Activated naive CD4-positive, alpha-beta T cell treated with anti-CD3 and anti-CD28 coated beads, Interleukin-2, amount 10 ng/mL, durations not matched to agents 7 days and 5 days (primary cell): ENCODE data around the gene COBLL1.

Experiments
- CTCF ChIA-PET: fragments of 350-600 bp; sonication (Branson Sonifier 250); formaldehyde crosslinking; loops from one replicate; lab custom pipeline; 2021; ENCODE audit warnings: antibody characterized with exemption; lab: Charles Lee
- DNase-seq: peaks from one replicate; pipeline ENCODE4 v3.0.0-alpha.2; 2020
- H3K27ac Mint-ChIP-seq: one replicate; pipeline ENCODE4 v1.8.0; 2021; ENCODE audit warnings: mild to moderate bottlenecking, moderate library complexity, mixed read lengths
- H3K27me3 Mint-ChIP-seq: one replicate; pipeline ENCODE4 v1.8.0; 2021; ENCODE audit warnings: mild to moderate bottlenecking, mixed read lengths
- H3K36me3 Mint-ChIP-seq: one replicate; pipeline ENCODE4 v1.8.0; 2021; ENCODE audit warnings: mixed read lengths
- H3K4me1 Mint-ChIP-seq: one replicate; pipeline ENCODE4 v1.8.0; 2021; ENCODE audit warnings: mixed read lengths
- H3K4me3 Mint-ChIP-seq: one replicate; pipeline ENCODE4 v1.8.0; 2021; ENCODE audit warnings: mild to moderate bottlenecking, moderate library complexity, mixed read lengths
- H3K9me3 Mint-ChIP-seq: one replicate; pipeline ENCODE4 v1.8.0; 2021; ENCODE audit warnings: mixed read lengths

Gene COBLL1

GRCh38 chr2:164841719-164842623 lies at the start of gene COBLL1:
TSS of gene COBLL1 (minus strand) at chr2:164841823. CDS start at chr2:164841196, 627 bp downstream.
- peaks cover 45% of the 10 kb centered on the region for H3K27me3 Mint-ChIP-seq

GRCh38 chr2:164890544-164890943 lies 48.9 kb upstream of the COBLL1 start:
- Mint-ChIP-seq H3K4me3 (no peak overlapping the region), H3K27ac (no peak overlapping the region), H3K36me3 (no peaks in the 10 kb centered on the region), H3K9me3 (no peaks in the 10 kb centered on the region), H3K27me3 (no peaks in the 10 kb centered on the region), H3K4me1 (no peaks in the 10 kb centered on the region)
- DNase-seq, result no peak
- CTCF ChIA-PET, result interaction anchor here (0.7 to 1.4 kb wide), 2 partner anchors 13 to 19 kb away, joined by 3 read pairs; no protein-coding TSS in a partner anchor

More at GRCh38 chr2:164841719-164842623, at the start of gene COBLL1:
- peak within 1 kb of the TSS; percentile 55 for H3K27ac Mint-ChIP-seq
- peak; percentile 51 for DNase-seq
- H3K36me3 Mint-ChIP-seq, result no peaks in the 10 kb centered on the region
- CTCF ChIA-PET, result interaction anchor here (0.6 to 1.8 kb wide), 8 partner anchors 10 to 1345 kb away, joined by 3 to 7 read pairs (median 3); no protein-coding TSS in a partner anchor
- peak within 1 kb of the TSS; percentile 64 for H3K4me3 Mint-ChIP-seq
- no peaks in the 10 kb centered on the region for H3K9me3 Mint-ChIP-seq
- peaks cover 9% of the 10 kb centered on the region for H3K4me1 Mint-ChIP-seq

GRCh38 chr2:164888592-164888991 lies 47.0 kb upstream of the COBLL1 start:
- Mint-ChIP-seq H3K4me1 (no peaks in the 10 kb centered on the region), H3K27ac (no peak overlapping the region), H3K27me3 (no peaks in the 10 kb centered on the region), H3K4me3 (no peak overlapping the region), H3K9me3 (no peaks in the 10 kb centered on the region), H3K36me3 (no peaks in the 10 kb centered on the region)
- CTCF ChIA-PET, result no interaction called here
- DNase-seq, result no peak

- Mint-ChIP-seq H3K4me3 (no peak overlapping the region), H3K9me3 (no peaks in the 10 kb centered on the region), H3K4me1 (no peaks in the 10 kb centered on the region), H3K36me3 (no peaks in the 10 kb centered on the region), H3K27ac (no peak overlapping the region), H3K27me3 (no peaks in the 10 kb centered on the region)
- no peak for DNase-seq
- CTCF ChIA-PET, result no interaction called here
Measured at GRCh38 chr2:164887434-164888144, 46.0 kb upstream of the COBLL1 start.

GRCh38 chr2:164882276-164882675 lies 40.7 kb upstream of the COBLL1 start:
- DNase-seq, result no peak
- Mint-ChIP-seq H3K4me3 (no peak overlapping the region), H3K27me3 (no peaks in the 10 kb centered on the region), H3K4me1 (no peaks in the 10 kb centered on the region), H3K36me3 (no peaks in the 10 kb centered on the region), H3K27ac (no peak overlapping the region), H3K9me3 (no peaks in the 10 kb centered on the region)
- CTCF ChIA-PET, result no interaction called here

GRCh38 chr2:164881524-164881923 lies 39.9 kb upstream of the COBLL1 start:
- CTCF ChIA-PET, result interaction anchor here (1.5 kb wide), 1 partner anchor 29 kb away, joined by 3 read pairs; no protein-coding TSS in a partner anchor
- H3K27ac Mint-ChIP-seq, result no peak overlapping the region
- no peaks in the 10 kb centered on the region for H3K27me3 Mint-ChIP-seq
- no peaks in the 10 kb centered on the region for H3K9me3 Mint-ChIP-seq
- DNase-seq, result no peak
- H3K36me3 Mint-ChIP-seq, result no peaks in the 10 kb centered on the region
- no peak overlapping the region for H3K4me3 Mint-ChIP-seq
- H3K4me1 Mint-ChIP-seq, result no peaks in the 10 kb centered on the region

- CTCF ChIA-PET, result interaction anchor here (1.3 to 1.5 kb wide), 2 partner anchors 19 to 30 kb away, joined by 3 read pairs; no protein-coding TSS in a partner anchor
- no peak for DNase-seq
- H3K4me3 Mint-ChIP-seq, result no peak overlapping the region
- H3K9me3 Mint-ChIP-seq, result no peaks in the 10 kb centered on the region
- H3K27ac Mint-ChIP-seq, result no peak overlapping the region
- no peaks in the 10 kb centered on the region for H3K4me1 Mint-ChIP-seq
- no peaks in the 10 kb centered on the region for H3K36me3 Mint-ChIP-seq
- no peaks in the 10 kb centered on the region for H3K27me3 Mint-ChIP-seq
Measured at GRCh38 chr2:164879901-164880535, 38.4 kb upstream of the COBLL1 start.

GRCh38 chr2:164877927-164878326 lies 36.3 kb upstream of the COBLL1 start:
- CTCF ChIA-PET, result no interaction called here
- DNase-seq, result no peak
- Mint-ChIP-seq H3K27me3 (no peaks in the 10 kb centered on the region), H3K4me3 (no peak overlapping the region), H3K9me3 (no peaks in the 10 kb centered on the region), H3K27ac (no peak overlapping the region), H3K36me3 (no peaks in the 10 kb centered on the region), H3K4me1 (no peaks in the 10 kb centered on the region)

- H3K36me3 Mint-ChIP-seq, result no peaks in the 10 kb centered on the region
- H3K4me1 Mint-ChIP-seq, result no peaks in the 10 kb centered on the region
- H3K27me3 Mint-ChIP-seq, result no peaks in the 10 kb centered on the region
- H3K27ac Mint-ChIP-seq, result no peak overlapping the region
- no peak overlapping the region for H3K4me3 Mint-ChIP-seq
- DNase-seq, result no peak
- CTCF ChIA-PET, result no interaction called here
- H3K9me3 Mint-ChIP-seq, result no peaks in the 10 kb centered on the region
Measured at GRCh38 chr2:164877169-164877568, 35.5 kb upstream of the COBLL1 start.

- DNase-seq, result no peak
- H3K27me3 Mint-ChIP-seq, result no peaks in the 10 kb centered on the region
- H3K4me1 Mint-ChIP-seq, result no peaks in the 10 kb centered on the region
- H3K36me3 Mint-ChIP-seq, result no peaks in the 10 kb centered on the region
- H3K27ac Mint-ChIP-seq, result no peak overlapping the region
- no peak overlapping the region for H3K4me3 Mint-ChIP-seq
- CTCF ChIA-PET, result no interaction called here
- H3K9me3 Mint-ChIP-seq, result no peaks in the 10 kb centered on the region
Measured at GRCh38 chr2:164875334-164876205, 33.9 kb upstream of the COBLL1 start.

GRCh38 chr2:164873210-164873908 lies 31.7 kb upstream of the COBLL1 start:
- DNase-seq, result no peak
- Mint-ChIP-seq H3K27me3 (no peaks in the 10 kb centered on the region), H3K4me3 (no peak overlapping the region), H3K27ac (no peak overlapping the region), H3K9me3 (no peaks in the 10 kb centered on the region), H3K4me1 (no peaks in the 10 kb centered on the region), H3K36me3 (no peaks in the 10 kb centered on the region)
- CTCF ChIA-PET, result no interaction called here

GRCh38 chr2:164871404-164871803 lies 29.8 kb upstream of the COBLL1 start:
- no peak for DNase-seq
- H3K36me3 Mint-ChIP-seq, result no peaks in the 10 kb centered on the region
- H3K27me3 Mint-ChIP-seq, result no peaks in the 10 kb centered on the region
- H3K27ac Mint-ChIP-seq, result no peak overlapping the region
- H3K9me3 Mint-ChIP-seq, result no peaks in the 10 kb centered on the region
- no peak overlapping the region for H3K4me3 Mint-ChIP-seq
- H3K4me1 Mint-ChIP-seq, result no peaks in the 10 kb centered on the region
- CTCF ChIA-PET, result no interaction called here

- no peak overlapping the region for H3K27ac Mint-ChIP-seq
- CTCF ChIA-PET, result no interaction called here
- H3K4me3 Mint-ChIP-seq, result no peak overlapping the region
- no peaks in the 10 kb centered on the region for H3K36me3 Mint-ChIP-seq
- no peaks in the 10 kb centered on the region for H3K9me3 Mint-ChIP-seq
- no peaks in the 10 kb centered on the region for H3K4me1 Mint-ChIP-seq
- DNase-seq, result no peak
- no peaks in the 10 kb centered on the region for H3K27me3 Mint-ChIP-seq
Measured at GRCh38 chr2:164869420-164869772, 27.8 kb upstream of the COBLL1 start.
